C4-2B (cell line): ENCODE data around the gene FLRT1.

Experiments used
- H3K27ac ChIP-seq: fragments of 450-650 bp; 2 replicates; pipeline ENCODE4 v1.5.1; 2017
- CTCF ChIP-seq: fragments of 450-650 bp; conservative IDR thresholded peaks from 2 replicates; pipeline ENCODE4 v1.5.1; 2017; ENCODE audit warnings: mild to moderate bottlenecking
- ZFX ChIP-seq: fragments of 450-650 bp; IDR thresholded peaks from 2 replicates; pipeline ENCODE4 v1.6.1; 2017

FLRT1 gene

GRCh38 chr11:64058494-64058893 is 22.8 kb downstream of the FLRT1 start:
- no peak overlapping the region for H3K27ac ChIP-seq
- TF ChIP-seq ZFX (no peak), CTCF (no peak)

GRCh38 chr11:64059339-64060140 is 23.8 kb downstream of the FLRT1 start:
- H3K27ac ChIP-seq = no peak overlapping the region
- TF ChIP-seq ZFX = no peak

- no peak overlapping the region for H3K27ac ChIP-seq
- TF ChIP-seq CTCF (no peak), ZFX (no peak)
Observed at GRCh38 chr11:64060263-64060860, 24.6 kb downstream of the FLRT1 start.

DNA sequence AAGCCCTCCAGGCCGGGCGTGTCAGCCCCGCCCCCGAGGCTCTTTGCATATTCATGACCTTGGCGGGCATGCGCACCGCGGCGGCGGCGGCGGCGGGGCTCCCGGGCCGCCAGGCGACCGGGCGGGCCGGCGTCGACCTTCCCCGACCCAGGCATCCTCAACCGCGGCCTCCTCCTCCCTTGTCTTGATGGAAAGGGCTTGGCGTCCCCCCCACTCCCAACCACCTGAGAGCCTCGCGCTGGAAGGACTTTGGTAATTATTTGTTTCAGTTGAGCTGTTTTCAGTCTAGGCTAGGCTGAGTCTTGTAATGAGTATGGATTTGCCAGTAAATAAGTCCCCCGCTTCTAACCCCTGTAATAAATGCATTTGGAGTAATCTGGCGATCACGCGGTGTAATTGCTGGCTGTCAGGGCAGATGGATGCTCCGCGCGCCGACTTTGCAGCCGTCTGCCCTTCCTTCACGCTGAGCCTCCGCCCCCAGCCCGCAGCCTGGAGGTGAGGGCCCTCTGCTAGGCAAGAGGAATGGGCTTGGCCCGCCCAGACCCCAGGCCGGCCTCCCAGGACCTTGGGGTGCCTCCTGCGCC is 25.2 kb downstream of the FLRT1 start:
- TF ChIP-seq CTCF (no peak), ZFX (no peak)
- no peak overlapping the region for H3K27ac ChIP-seq

DNA sequence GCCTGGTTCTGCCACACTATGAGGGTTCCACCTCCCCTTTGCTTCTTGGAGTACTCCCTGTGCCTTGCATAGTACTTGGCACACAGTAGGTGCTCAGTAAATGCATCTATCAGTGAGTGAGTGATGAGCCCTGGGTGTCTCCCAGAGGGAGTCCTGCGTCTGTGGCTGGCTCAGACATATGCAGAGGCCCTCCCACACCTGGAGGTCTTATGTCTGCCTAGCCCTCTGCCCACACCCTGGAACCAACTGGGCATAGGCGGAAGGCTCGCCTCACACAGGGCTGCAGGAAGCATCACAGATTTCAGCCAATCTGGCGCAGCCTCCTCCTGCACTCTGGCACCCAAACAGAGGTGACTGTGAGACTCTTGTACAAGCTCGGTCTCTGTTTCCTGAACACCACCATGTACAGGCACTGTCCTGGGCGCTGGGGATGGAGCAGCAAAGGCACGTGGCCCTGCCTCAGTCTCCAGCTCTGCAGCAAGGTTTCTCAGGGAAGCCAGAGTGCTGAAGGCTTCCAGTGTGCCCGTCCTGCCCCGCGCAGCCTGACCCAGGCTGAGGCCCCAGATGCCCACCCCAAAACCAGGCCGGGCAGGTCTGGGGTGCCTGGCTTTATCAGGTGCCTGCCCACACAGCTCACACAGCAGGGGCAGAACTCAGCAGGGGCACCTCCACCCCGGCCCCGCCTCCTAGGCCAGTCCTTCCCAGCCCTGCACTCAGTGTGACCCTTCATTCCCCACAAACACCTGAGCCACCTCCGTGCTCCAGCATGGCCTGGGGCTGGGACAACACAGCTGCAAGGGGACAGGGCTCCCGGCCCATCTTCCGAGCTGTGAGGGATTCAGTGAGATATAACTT is 26.7 kb downstream of the FLRT1 start:
- no peak for TF ChIP-seq CTCF
- no peak for TF ChIP-seq ZFX
- no peak overlapping the region for H3K27ac ChIP-seq

- no peak overlapping the region for H3K27ac ChIP-seq
- TF ChIP-seq ZFX (no peak), CTCF (no peak)
Observed at GRCh38 chr11:64063777-64064176, 28.0 kb downstream of the FLRT1 start.

DNA sequence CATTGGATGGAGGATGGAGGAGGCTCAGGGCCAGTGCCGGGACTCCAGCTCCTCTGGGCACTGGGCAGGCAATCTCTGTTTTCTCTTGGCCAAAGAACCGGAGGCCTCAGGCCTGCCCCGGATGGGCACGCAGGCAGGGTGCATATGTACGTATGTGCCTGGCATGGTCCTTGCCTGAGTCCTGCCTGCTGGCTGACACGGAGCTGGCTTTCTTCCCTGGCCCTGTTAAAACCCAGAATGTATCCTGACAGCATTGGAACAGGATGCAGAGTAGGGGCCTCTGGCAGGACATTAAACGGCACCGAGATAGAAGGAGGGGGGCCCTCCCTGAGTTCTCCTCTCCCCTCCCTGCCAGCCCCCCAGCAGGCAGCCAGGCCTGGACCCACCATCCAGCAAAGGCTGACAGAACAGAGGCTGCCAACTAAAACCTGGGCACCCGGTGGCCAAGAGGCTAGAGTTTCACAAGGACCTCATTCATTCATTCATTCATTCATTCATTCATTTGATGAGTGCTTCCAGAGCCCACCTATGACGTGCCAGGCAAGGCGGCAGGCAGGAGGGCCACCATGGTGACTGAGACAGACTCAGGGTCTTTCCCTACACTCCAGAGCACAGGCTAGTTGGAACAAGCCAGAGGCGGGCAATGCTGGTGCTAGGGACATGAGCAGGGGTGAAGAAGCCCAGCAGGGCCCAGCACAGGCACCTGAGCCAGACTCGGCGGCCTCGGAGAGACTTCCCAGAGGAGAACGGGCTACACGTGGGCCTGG is 28.8 kb downstream of the FLRT1 start:
- no peak overlapping the region for H3K27ac ChIP-seq
- TF ChIP-seq CTCF (no peak), ZFX (no peak)
